Body of pancreas (tissue), 4 donors: ENCODE measurements around the gene RAC3.

Experiments
- CTCF ChIP-seq, 7 experiments: fragments of 450-650 bp in 4 of 7; fragments of 200-600 bp in 3 of 7; sonication (generic) in 3 of 7; IDR thresholded peaks; one replicate each; pipeline ENCODE4 v1.5.1; 2016 to 2019; ENCODE audit warnings: antibody characterized with exemption in 7 of 7
- POLR2A ChIP-seq, 3 donors: fragments of 450-650 bp; IDR thresholded peaks; one replicate each; pipeline ENCODE4 v1.6.1; 2016; ENCODE audit warnings: antibody characterized with exemption in 3 of 3, mild to moderate bottlenecking in 2 of 3

DNA sequence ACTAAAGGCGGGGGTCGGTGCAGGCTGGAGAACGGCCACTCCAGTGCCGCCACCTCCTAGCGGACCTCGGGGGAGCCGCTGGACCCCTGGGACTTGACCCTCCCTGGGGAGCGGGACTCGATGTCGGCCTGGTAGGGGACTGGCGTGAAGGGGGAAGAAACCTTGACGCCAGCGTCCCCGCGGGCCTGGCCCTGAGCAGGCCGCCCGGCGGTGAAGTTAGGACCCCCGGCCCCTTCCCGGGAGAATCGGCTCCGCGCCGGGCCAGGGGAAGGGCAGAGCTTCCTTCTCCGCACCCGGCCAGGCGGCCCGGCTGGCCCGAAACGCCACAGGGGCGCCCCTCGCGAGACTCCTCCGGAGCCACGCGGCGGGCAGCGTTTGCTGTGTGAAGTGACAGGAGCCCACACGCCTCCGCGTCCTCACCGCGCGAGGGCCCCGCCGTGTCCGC, 33.7 kb downstream of the RAC3 start:
- TF ChIP-seq POLR2A (IDR thresholded peaks at IDR 0.05) = no peak
- no peak for TF ChIP-seq CTCF (IDR thresholded peaks at IDR 0.05)
